ENCODE data around the gene NSUN4. TPM values are rescaled to one million over a fixed set of nuclear protein-coding genes. Genes with fewer than 3 reads are reported as not detected.
"Not testable (repeated sequence)": the region's sequence is repeated elsewhere in the genome, so short reads cannot be mapped to it uniquely, and the experiment has no call there.

Gene NSUN4
- total RNA-seq, 2 donors from 2014 or later: 21.0 to 29.0 TPM

GRCh38 chr1:46306159-46306530 is 34.5 kb upstream of the NSUN4 start:
- H3K4me1 ChIP-seq (replicated peaks): peaks cover 6% of the 10 kb centered on the region
- no peak for DNase-seq (ENCODE audit: low spot score)
- no peak overlapping the region for H3K27ac ChIP-seq
- H3K4me3 ChIP-seq: no peak overlapping the region
- no peak for TF ChIP-seq POLR2AphosphoS5 (IDR thresholded peaks at IDR 0.05)
- no peak for TF ChIP-seq POLR2A (IDR thresholded peaks at IDR 0.05)
- WGBS: 90% methylated on average over 8 of the region's 8 CpGs
- no peaks in the 10 kb centered on the region for H3K9me3 ChIP-seq
- no peaks in the 10 kb centered on the region for H3K27me3 ChIP-seq (replicated peaks; ENCODE audit: insufficient read depth)
- intact Hi-C loops (cut with DNase I): no loop called here
- H3K36me3 ChIP-seq: no peaks in the 10 kb centered on the region

DNA sequence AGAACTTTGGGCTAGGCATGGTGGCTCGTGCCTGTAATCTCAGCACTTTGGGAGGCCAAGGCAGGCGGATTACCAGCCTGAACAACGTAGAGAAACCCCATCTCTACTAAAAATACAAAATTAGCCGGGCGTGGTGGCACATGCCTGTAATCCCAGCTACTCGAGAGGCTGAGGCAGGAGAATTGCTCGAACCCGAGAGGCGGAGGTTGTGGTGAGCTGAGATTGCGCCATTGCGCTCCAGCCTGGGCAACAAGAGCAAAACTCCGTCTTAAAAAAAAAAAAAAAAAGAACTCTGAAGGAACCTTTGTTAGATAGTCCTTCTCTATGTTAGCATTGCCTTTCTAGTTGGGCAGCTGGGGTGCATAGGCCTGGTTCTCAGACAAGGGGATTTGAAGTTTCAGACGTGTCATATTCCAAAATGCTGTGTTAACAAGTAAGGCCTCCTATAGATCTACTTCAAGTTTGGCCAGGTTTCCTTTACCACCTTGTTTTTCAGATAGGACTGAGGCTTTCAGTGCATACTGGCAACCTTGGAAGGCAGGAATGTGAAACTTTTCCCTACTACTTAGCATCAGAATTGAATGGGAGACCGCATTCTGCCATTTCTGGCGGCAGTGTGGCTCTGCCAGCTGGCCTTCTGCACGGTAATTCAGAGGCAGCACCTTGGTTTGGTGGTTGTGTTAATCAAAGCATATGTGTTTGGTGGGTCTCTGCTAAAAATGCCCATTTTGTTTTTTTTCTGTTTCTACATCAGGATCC is 31.0 kb upstream of the NSUN4 start:
- H3K9me3 ChIP-seq: no peaks in the 10 kb centered on the region
- no peak for DNase-seq (ENCODE audit: low spot score)
- H3K4me3 ChIP-seq: no peak overlapping the region
- H3K27ac ChIP-seq: no peak overlapping the region
- peaks cover 3% of the 10 kb centered on the region for H3K4me1 ChIP-seq (replicated peaks)
- peaks cover 0 to 10% of the 10 kb centered on the region in 2 donors for H3K36me3 ChIP-seq
- TF ChIP-seq POLR2A (IDR thresholded peaks at IDR 0.05): no peak
- TF ChIP-seq POLR2AphosphoS5 (IDR thresholded peaks at IDR 0.05): no peak
- TF ChIP-seq, protein P1, sequence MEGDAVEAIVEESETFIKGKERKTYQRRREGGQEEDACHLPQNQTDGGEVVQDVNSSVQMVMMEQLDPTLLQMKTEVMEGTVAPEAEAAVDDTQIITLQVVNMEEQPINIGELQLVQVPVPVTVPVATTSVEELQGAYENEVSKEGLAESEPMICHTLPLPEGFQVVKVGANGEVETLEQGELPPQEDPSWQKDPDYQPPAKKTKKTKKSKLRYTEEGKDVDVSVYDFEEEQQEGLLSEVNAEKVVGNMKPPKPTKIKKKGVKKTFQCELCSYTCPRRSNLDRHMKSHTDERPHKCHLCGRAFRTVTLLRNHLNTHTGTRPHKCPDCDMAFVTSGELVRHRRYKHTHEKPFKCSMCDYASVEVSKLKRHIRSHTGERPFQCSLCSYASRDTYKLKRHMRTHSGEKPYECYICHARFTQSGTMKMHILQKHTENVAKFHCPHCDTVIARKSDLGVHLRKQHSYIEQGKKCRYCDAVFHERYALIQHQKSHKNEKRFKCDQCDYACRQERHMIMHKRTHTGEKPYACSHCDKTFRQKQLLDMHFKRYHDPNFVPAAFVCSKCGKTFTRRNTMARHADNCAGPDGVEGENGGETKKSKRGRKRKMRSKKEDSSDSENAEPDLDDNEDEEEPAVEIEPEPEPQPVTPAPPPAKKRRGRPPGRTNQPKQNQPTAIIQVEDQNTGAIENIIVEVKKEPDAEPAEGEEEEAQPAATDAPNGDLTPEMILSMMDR (IDR thresholded peaks at IDR 0.05): no peak
- H3K27me3 ChIP-seq (replicated peaks; ENCODE audit: insufficient read depth): no peaks in the 10 kb centered on the region
- 87% methylated on average over 16 of the region's 16 CpGs for WGBS
- intact Hi-C loops (cut with DNase I): no loop called here

GRCh38 chr1:46310321-46310720 is 30.3 kb upstream of the NSUN4 start:
- Histone ChIP-seq H3K4me3 (no peak overlapping the region), H3K9me3 (no peaks in the 10 kb centered on the region), H3K4me1 (replicated peaks) (no peaks in the 10 kb centered on the region), H3K27me3 (replicated peaks; ENCODE audit: insufficient read depth) (no peaks in the 10 kb centered on the region), H3K36me3 (peaks cover 0 to 10% of the 10 kb centered on the region in 2 donors), H3K27ac (no peak overlapping the region)
- intact Hi-C loops (cut with DNase I): no loop called here
- DNase-seq (ENCODE audit: low spot score): no peak
- WGBS: 99% methylated on average over 4 of the region's 4 CpGs
- TF ChIP-seq POLR2AphosphoS5 (IDR thresholded peaks at IDR 0.05): no peak
- TF ChIP-seq POLR2A (IDR thresholded peaks at IDR 0.05): no peak
- TF ChIP-seq, protein P1 (IDR thresholded peaks at IDR 0.05): no peak

DNA sequence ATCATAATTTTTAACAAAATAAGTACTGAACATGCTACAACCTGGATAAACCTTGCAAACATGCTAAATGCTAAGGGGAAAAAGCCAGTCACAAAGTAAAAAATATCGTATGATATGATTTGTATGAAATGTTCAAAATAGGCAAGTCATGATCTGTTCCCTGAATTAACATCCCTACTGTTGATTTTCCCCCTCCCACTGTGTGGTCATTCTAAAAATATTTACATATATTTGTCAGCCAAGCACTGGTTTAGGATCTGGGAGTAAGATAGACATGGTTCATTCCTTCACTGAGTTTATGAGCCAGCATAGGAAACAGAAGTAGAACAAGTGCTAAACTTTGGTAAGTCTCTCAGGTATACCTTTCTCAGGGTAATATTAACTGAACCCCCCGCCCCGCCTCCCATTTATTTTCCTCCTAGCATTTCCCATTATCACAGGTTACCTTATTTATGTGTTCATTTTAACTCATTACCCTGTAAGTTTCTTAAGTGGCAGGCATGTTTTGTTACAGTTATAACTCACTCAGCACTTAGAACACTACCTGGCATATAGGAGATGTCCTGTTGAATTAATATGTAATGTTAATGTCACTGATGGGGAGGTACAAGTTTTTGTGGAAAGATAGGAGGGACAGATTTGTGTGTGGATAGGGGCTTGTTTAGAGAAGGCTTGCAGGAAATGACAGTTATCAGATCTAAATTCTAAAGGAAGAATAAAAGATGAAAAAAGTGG is 24.8 kb upstream of the NSUN4 start:
- WGBS: 90% methylated on average over 3 of the region's 3 CpGs
- DNase-seq (ENCODE audit: low spot score): no peak
- peaks cover 0 to 10% of the 10 kb centered on the region in 2 donors for H3K36me3 ChIP-seq
- no peak overlapping the region for H3K4me3 ChIP-seq
- no peaks in the 10 kb centered on the region for H3K4me1 ChIP-seq (replicated peaks)
- no peak overlapping the region for H3K27ac ChIP-seq
- TF ChIP-seq, protein P1 (IDR thresholded peaks at IDR 0.05): no peak
- TF ChIP-seq POLR2AphosphoS5 (IDR thresholded peaks at IDR 0.05) (no peak), POLR2A (IDR thresholded peaks at IDR 0.05) (no peak)
- no peaks in the 10 kb centered on the region for H3K27me3 ChIP-seq (replicated peaks; ENCODE audit: insufficient read depth)
- H3K9me3 ChIP-seq: no peaks in the 10 kb centered on the region
- intact Hi-C loops (cut with DNase I): no loop called here

DNA sequence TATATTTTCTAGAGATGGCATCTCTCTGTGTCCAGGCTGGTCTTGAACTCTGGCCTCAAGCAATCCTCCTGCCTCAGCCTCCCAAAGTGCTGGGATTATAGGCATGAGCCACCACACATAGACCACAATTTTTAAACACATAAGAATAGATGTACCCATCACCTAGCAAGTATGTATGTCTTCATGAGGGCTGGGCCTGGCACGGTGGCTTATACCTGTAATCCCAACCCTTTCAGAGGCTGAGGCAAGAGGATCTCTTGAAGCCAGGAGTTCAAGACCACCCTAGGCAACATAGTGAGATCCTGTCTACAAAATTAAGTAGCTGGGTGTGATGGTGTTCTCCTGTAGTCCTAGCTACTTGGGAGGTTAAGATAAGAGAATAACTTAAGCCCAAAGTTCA is 23.3 kb upstream of the NSUN4 start:
- WGBS: 100% methylated on average over 1 of the region's 1 CpG
- Histone ChIP-seq H3K4me1 (replicated peaks) (no peaks in the 10 kb centered on the region), H3K27me3 (replicated peaks; ENCODE audit: insufficient read depth) (no peaks in the 10 kb centered on the region), H3K9me3 (no peaks in the 10 kb centered on the region), H3K36me3 (peaks cover 0 to 1% of the 10 kb centered on the region in 2 donors), H3K4me3 (no peak overlapping the region), H3K27ac (no peak overlapping the region)
- no peak for DNase-seq (ENCODE audit: low spot score)
- intact Hi-C loops (cut with DNase I): no loop called here
- TF ChIP-seq, protein P1 (IDR thresholded peaks at IDR 0.05): no peak
- TF ChIP-seq POLR2AphosphoS5 (IDR thresholded peaks at IDR 0.05) (no peak), POLR2A (IDR thresholded peaks at IDR 0.05) (no peak)

- H3K4me1 ChIP-seq (replicated peaks); H3K9me3 ChIP-seq; intact Hi-C loops (cut with DNase I); H3K27ac ChIP-seq; DNase-seq (ENCODE audit: low spot score); H3K27me3 ChIP-seq (replicated peaks; ENCODE audit: insufficient read depth); H3K4me3 ChIP-seq; H3K36me3 ChIP-seq: not testable (repeated sequence)
- WGBS: 93% methylated on average over 6 of the region's 6 CpGs
Measured at GRCh38 chr1:46319301-46319700, 21.3 kb upstream of the NSUN4 start.

DNA sequence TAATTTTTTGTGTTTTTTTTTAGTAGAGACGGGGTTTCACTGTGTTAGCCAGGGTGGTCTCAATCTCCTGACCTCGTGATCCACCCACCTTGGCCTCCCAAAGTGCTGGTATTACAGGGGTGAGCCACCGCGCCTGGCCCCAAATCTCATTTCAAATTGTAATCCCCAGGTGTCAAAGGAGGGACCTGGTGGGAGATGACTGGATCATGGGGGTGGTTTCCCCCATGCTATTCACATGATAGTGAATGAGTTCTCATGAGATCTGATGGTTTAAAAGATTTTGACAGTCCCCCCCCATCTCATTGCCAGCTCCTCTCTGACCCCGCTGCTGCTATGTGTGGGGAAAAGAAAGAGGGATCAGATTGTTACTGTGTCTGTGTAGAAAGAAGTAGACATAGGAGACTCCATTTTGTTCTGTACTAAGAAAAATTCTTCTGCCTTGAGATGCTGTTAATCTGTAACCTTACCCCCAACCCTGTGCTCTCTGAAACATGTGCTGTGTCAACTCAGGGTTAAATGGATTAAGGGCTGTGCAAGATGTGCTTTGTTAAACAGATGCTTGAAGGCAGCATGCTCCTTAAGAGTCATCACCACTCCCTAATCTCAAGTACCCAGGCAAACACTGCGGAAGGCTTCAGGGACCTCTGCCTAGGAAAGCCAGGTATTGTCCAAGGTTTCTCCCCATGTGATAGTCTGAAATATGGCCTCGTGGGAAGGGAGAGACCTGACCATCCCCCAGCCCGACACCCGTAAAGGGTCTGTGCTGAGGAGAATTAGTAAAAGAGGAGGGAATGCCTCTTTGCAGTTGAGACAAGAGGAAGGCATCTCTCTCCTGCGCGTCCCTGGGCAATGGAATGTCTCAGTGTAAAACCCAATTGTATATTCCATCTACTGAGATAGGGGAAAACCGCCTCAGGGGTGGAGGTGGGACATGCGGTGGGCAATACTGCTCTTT is 20.4 kb upstream of the NSUN4 start:
- intact Hi-C loops (cut with DNase I); H3K9me3 ChIP-seq; H3K27ac ChIP-seq; H3K27me3 ChIP-seq (replicated peaks; ENCODE audit: insufficient read depth); H3K36me3 ChIP-seq; H3K4me1 ChIP-seq (replicated peaks); DNase-seq (ENCODE audit: low spot score); H3K4me3 ChIP-seq: not testable (repeated sequence)
- 71% methylated on average over 11 of the region's 13 CpGs for WGBS
